ENCODE data around the gene UCN. TPM values are rescaled to one million over a fixed set of nuclear protein-coding genes. Genes with fewer than 3 reads are reported as not detected.
"Not testable (repeated sequence)": the region's sequence is repeated elsewhere in the genome, so short reads cannot be mapped to it uniquely, and the experiment has no call there.

The UCN gene
- polyA plus RNA-seq, 1 donor from 2014 or later = 9.0 TPM

- no peaks in the 10 kb centered on the region for H3K9me2 ChIP-seq (ENCODE audit: insufficient read depth, low read length)
- H2AFZ ChIP-seq (ENCODE audit: low read depth, low read length) = peak overlapping the region; percentile 92
- no peaks in the 10 kb centered on the region for H4K20me1 ChIP-seq (ENCODE audit: insufficient read depth)
- H3K9ac ChIP-seq (ENCODE audit: low read length) = peak overlapping the region; percentile 92
- no peaks in the 10 kb centered on the region for H3K36me3 ChIP-seq (ENCODE audit: insufficient read depth, low read length)
- peak overlapping the region; percentile 89 for H3K27ac ChIP-seq (ENCODE audit: low read length)
- TF ChIP-seq TAF1 (IDR thresholded peaks at IDR 0.05; ENCODE audit: low read depth) = no peak
- TF ChIP-seq RAD21 (conservative IDR thresholded peaks at IDR 0.05) = no peak
- no peak for TF ChIP-seq REST (IDR thresholded peaks at IDR 0.05; ENCODE audit: borderline replicate concordance)
- TF ChIP-seq EZH2 (IDR thresholded peaks at IDR 0.05; ENCODE audit: borderline replicate concordance, insufficient read depth, low read length, poor library complexity, severe bottlenecking) = no peak
- TF ChIP-seq EP300 (conservative IDR thresholded peaks at IDR 0.05; ENCODE audit: poor library complexity, severe bottlenecking) = no peak
- no peak for TF ChIP-seq MXI1 (conservative IDR thresholded peaks at IDR 0.05; ENCODE audit: poor library complexity, severe bottlenecking)
- TF ChIP-seq CTCF (IDR thresholded peaks at IDR 0.05; ENCODE audit: poor library complexity, severe bottlenecking) = no peak
- no peak for TF ChIP-seq SMC3 (conservative IDR thresholded peaks at IDR 0.05; ENCODE audit: poor library complexity)
- H3K4me3 ChIP-seq (ENCODE audit: low read length) = peak overlapping the region; percentile 96
- peaks cover 4% of the 10 kb centered on the region for H3K79me2 ChIP-seq (replicated peaks; ENCODE audit: insufficient read depth, low read length)
- no peaks in the 10 kb centered on the region for H3K27me3 ChIP-seq (ENCODE audit: insufficient read depth, low read depth, low read length)
- H3F3A ChIP-seq (ENCODE audit: insufficient read depth, low read length, poor library complexity, severe bottlenecking) = no peaks in the 10 kb centered on the region
- peak overlapping the region; percentile 98 for H3K4me2 ChIP-seq (ENCODE audit: low read length)
- no peaks in the 10 kb centered on the region for H3K9me3 ChIP-seq (ENCODE audit: low read length)
These were observed 14.1 kb upstream of the UCN start for GRCh38 chr2:27322301-27322765.

GRCh38 chr2:27320958-27321543, 12.8 kb upstream of the UCN start:
- no peaks in the 10 kb centered on the region for H3K36me3 ChIP-seq (ENCODE audit: insufficient read depth, low read length)
- H3F3A ChIP-seq (ENCODE audit: insufficient read depth, low read length, poor library complexity, severe bottlenecking) = no peaks in the 10 kb centered on the region
- no peaks in the 10 kb centered on the region for H4K20me1 ChIP-seq (ENCODE audit: insufficient read depth)
- no peak overlapping the region for H2AFZ ChIP-seq (ENCODE audit: low read depth, low read length)
- peaks cover 4% of the 10 kb centered on the region for H3K79me2 ChIP-seq (replicated peaks; ENCODE audit: insufficient read depth, low read length)
- no peaks in the 10 kb centered on the region for H3K9me3 ChIP-seq (ENCODE audit: low read length)
- H3K9me2 ChIP-seq (ENCODE audit: insufficient read depth, low read length) = no peaks in the 10 kb centered on the region
- no peak overlapping the region for H3K27ac ChIP-seq (ENCODE audit: low read length)
- no peak for TF ChIP-seq POLR2AphosphoS5 (IDR thresholded peaks at IDR 0.05)
- H3K27me3 ChIP-seq (ENCODE audit: insufficient read depth, low read depth, low read length) = no peaks in the 10 kb centered on the region
- H3K4me3 ChIP-seq (ENCODE audit: low read length) = no peak overlapping the region
- H3K9ac ChIP-seq (ENCODE audit: low read length) = no peak overlapping the region
- H3K4me2 ChIP-seq (ENCODE audit: low read length) = no peak overlapping the region

- not testable (repeated sequence) for H4K20me1 ChIP-seq (ENCODE audit: insufficient read depth); H3K27ac ChIP-seq (ENCODE audit: low read length); H2AFZ ChIP-seq (ENCODE audit: low read depth, low read length); H3K4me3 ChIP-seq (ENCODE audit: low read length); H3K9me3 ChIP-seq (ENCODE audit: low read length); H3K9me2 ChIP-seq (ENCODE audit: insufficient read depth, low read length); H3K4me2 ChIP-seq (ENCODE audit: low read length); H3K36me3 ChIP-seq (ENCODE audit: insufficient read depth, low read length); H3K27me3 ChIP-seq (ENCODE audit: insufficient read depth, low read depth, low read length); H3F3A ChIP-seq (ENCODE audit: insufficient read depth, low read length, poor library complexity, severe bottlenecking); H3K9ac ChIP-seq (ENCODE audit: low read length); H3K79me2 ChIP-seq (replicated peaks; ENCODE audit: insufficient read depth, low read length)
These were observed 11.6 kb upstream of the UCN start for GRCh38 chr2:27319839-27320238.
